GM18951 (cell line): ENCODE data around the gene PTGDR.

Experiments
- POLR2A ChIP-seq: IDR thresholded peaks from 4 replicates; pipeline ENCODE4 v1.6.1; 2011; ENCODE audit warnings: mild to moderate bottlenecking; ENCODE audit not compliant: insufficient read length, insufficient read depth; ENCODE audit errors: extremely low read depth
- in situ Hi-C: fragments of 300-500 bp; cut with MboI; formaldehyde crosslinking; loops from one replicate; pipeline ENCODE4 v1.12.0; 2022; ENCODE audit warnings: low sequenced_read_pairs, mixed read lengths, inconsistent platforms; ENCODE audit not compliant: unreplicated experiment

Gene PTGDR

GRCh38 chr14:52244997-52245396 lies 22.5 kb upstream of the PTGDR start:
- in situ Hi-C loops = no loop called here
- no peak for TF ChIP-seq POLR2A

GRCh38 chr14:52248057-52248456 lies 19.4 kb upstream of the PTGDR start:
- TF ChIP-seq POLR2A = no peak
- in situ Hi-C loops = no loop called here

- no peak for TF ChIP-seq POLR2A
- in situ Hi-C loops = no loop called here
These were observed 15.8 kb upstream of the PTGDR start for GRCh38 chr14:52251724-52252123.

- in situ Hi-C loops = no loop called here
- no peak for TF ChIP-seq POLR2A
These were observed 14.0 kb upstream of the PTGDR start for GRCh38 chr14:52253503-52253902.

GRCh38 chr14:52254086-52254485 lies 13.4 kb upstream of the PTGDR start:
- in situ Hi-C loops = no loop called here
- TF ChIP-seq POLR2A = no peak

GRCh38 chr14:52258783-52259182 lies 8.7 kb upstream of the PTGDR start:
- no peak for TF ChIP-seq POLR2A
- in situ Hi-C loops = no loop called here

GRCh38 chr14:52259434-52259833 lies 8.1 kb upstream of the PTGDR start:
- in situ Hi-C loops = no loop called here
- TF ChIP-seq POLR2A = no peak

- TF ChIP-seq POLR2A = no peak
- in situ Hi-C loops = no loop called here
These were observed 4.9 kb upstream of the PTGDR start for GRCh38 chr14:52262600-52262999.

- no peak for TF ChIP-seq POLR2A
- in situ Hi-C loops = no loop called here
These were observed 4.3 kb upstream of the PTGDR start for GRCh38 chr14:52263190-52263589.

- in situ Hi-C loops = no loop called here
- TF ChIP-seq POLR2A = no peak
These were observed 2.2 kb upstream of the PTGDR start for GRCh38 chr14:52265253-52265652.

- in situ Hi-C loops = no loop called here
These were observed 1.3 kb upstream of the PTGDR start for GRCh38 chr14:52266179-52266578.

GRCh38 chr14:52266782-52267181 lies 716 bp upstream of the PTGDR start:
- in situ Hi-C loops = no loop called here
- TF ChIP-seq POLR2A = no peak

More at GRCh38 chr14:52266179-52266578, 1.3 kb upstream of the PTGDR start:
- no peak for TF ChIP-seq POLR2A

GRCh38 chr14:52268279-52269061 lies 972 bp downstream of the PTGDR start:
- in situ Hi-C loops = no loop called here
- TF ChIP-seq POLR2A = no peak

- no peak for TF ChIP-seq POLR2A
- in situ Hi-C loops = no loop called here
These were observed 1.6 kb downstream of the PTGDR start for GRCh38 chr14:52269100-52269499.
